Spleen (tissue), 11 donors: ENCODE results near the gene HELQ. TPM values are rescaled to one million over a fixed set of nuclear protein-coding genes. Genes with fewer than 3 reads are reported as not detected.

ENCODE experiments used
- DNase-seq: peaks from one replicate; pipeline ENCODE4 v3.0.0-alpha.2; 2020
- H3K27ac ChIP-seq, 8 donors: fragments of 200-600 bp; sonication (generic) in 7 of 8; 1 replicate in 4 of 8; 2 replicates in 4 of 8; pipeline versions ENCODE4 v1.5.0 to v1.8.0; 2016 to 2021; ENCODE audit warnings: inconsistent platforms in 4 of 8, mild to moderate bottlenecking in 4 of 8, moderate library complexity in 1 of 8
- H3K27me3 ChIP-seq, 7 donors: fragments of 200-600 bp; sonication (generic) in 6 of 7; replicated peaks in 1 of 7; 1 replicate in 4 of 7; 2 replicates in 3 of 7; pipeline versions ENCODE4 v1.5.0 to v1.8.0; 2016 to 2021; ENCODE audit warnings: inconsistent platforms in 3 of 7, mild to moderate bottlenecking in 1 of 7
- H3K36me3 ChIP-seq, 6 donors: fragments of 200-600 bp; sonication (generic) in 5 of 6; 1 replicate in 4 of 6; 2 replicates in 2 of 6; pipeline versions ENCODE4 v1.5.0 to v1.8.0; 2016 to 2021; ENCODE audit warnings: inconsistent platforms in 2 of 6
- H3K4me1 ChIP-seq, 6 donors: fragments of 200-600 bp; sonication (generic) in 5 of 6; 1 replicate in 3 of 6; 2 replicates in 3 of 6; pipeline versions ENCODE4 v1.5.0 to v1.8.0; 2016 to 2021; ENCODE audit warnings: inconsistent platforms in 3 of 6
- H3K4me3 ChIP-seq, 8 donors: fragments of 200-600 bp; sonication (generic) in 7 of 8; 1 replicate in 4 of 8; 2 replicates in 4 of 8; pipeline versions ENCODE4 v1.5.0 to v1.8.0; 2016 to 2021; ENCODE audit warnings: inconsistent platforms in 4 of 8, mild to moderate bottlenecking in 4 of 8, moderate library complexity in 2 of 8
- H3K9me3 ChIP-seq, 8 donors: fragments of 200-600 bp; sonication (generic) in 7 of 8; 1 replicate in 4 of 8; 2 replicates in 4 of 8; pipeline versions ENCODE4 v1.5.0 to v1.8.0; 2016 to 2021; ENCODE audit warnings: inconsistent platforms in 4 of 8
- POLR2A ChIP-seq, 3 donors: fragments of 450-650 bp; IDR thresholded peaks; one replicate each; pipeline ENCODE4 v1.5.1; 2017; ENCODE audit warnings: antibody characterized with exemption in 3 of 3, mild to moderate bottlenecking in 1 of 3
- POLR2AphosphoS5 ChIP-seq, 3 donors: sonication (generic); formaldehyde crosslinking; IDR thresholded peaks; one replicate each; pipeline ENCODE4 v1.5.1; 2017; ENCODE audit warnings: antibody characterized with exemption in 3 of 3
- WGBS, 5 donors: extraction: QIAGEN DNeasy Blood & Tissue Kit in 3 of 5; methylation state at CpG; one replicate each; pipeline versions ENCODE4 v1.1.5 to v1.1.7; 2013 to 2018; 5-methylcytosine and 5-hydroxymethylcytosine counted together
- intact Hi-C: fragments of 100-400 bp; cut with DNase I; formaldehyde crosslinking; loops from one replicate; pipeline ENCODE4 v1.15.0; 2023; ENCODE audit warnings: low total_unique reads
- polyA plus RNA-seq, 3 donors: library from polyadenylated mRNA; stranded (reverse); fragments of 200-250 nt; gene quantifications; one replicate each; pipeline ENCODE4 v1.2.1, GENCODE V29; 2013
- small RNA-seq, 4 donors: library from RNA; depleted of rRNA; stranded (forward); fragments of <200 nt; gene quantifications; one replicate each; pipeline ENCODE3, GENCODE V24; 2016
- total RNA-seq, 7 donors: library from RNA; depleted of rRNA in 3 of 7; stranded (reverse); fragments of >200 nt in 3 of 7; fragmentation: NEBNext Ultra II Directional in 4 of 7; extraction: Animal tissue kit (Norgen Biotek cat#: 25700) in 4 of 7; gene quantifications; one replicate each; pipeline versions ENCODE4 v1.1.0 to v1.2.1, GENCODE V29; 2016 to 2021
- TF ChIP-seq, protein P1 (sequence below), 11 experiments: fragments of 200-600 bp in 7 of 11; fragments of 450-650 bp in 4 of 11; sonication (generic) in 4 of 11; IDR thresholded peaks in 8 of 11; conservative IDR thresholded peaks in 3 of 11; 1 replicate in 7 of 11; 2 replicates in 4 of 11; pipeline versions ENCODE4 v1.4.0 to v1.8.0; 2016 to 2021; ENCODE audit warnings: antibody characterized with exemption in 11 of 11, inconsistent platforms in 4 of 11, mild to moderate bottlenecking in 1 of 11
- donor health status: healthy with polysubstance abuse.
- donor health status: DM: no; HTN: no; CAD: no; lungs with moderate emphysema.
- donor health status: DM: no; HTN: no; CAD: no.
- donor health status: Bipolar disorder and iron deficiency.
- donor health status: healthy.
- donor health status: DM: no; HTN: no; CAD: no.
- donor health status: DM: yes; HTN: yes; CAD: no.

The HELQ gene
- total and polyA plus RNA-seq, 10 donors, result 7.3 to 40.7 (median 24.4) TPM

GRCh38 chr4:83361416-83362103 is 94.1 kb downstream of the HELQ start:
- no peaks in the 10 kb centered on the region for H3K27me3 ChIP-seq
- 85 to 90% (median 88%) methylated on average over 7 of the region's 7 CpGs for WGBS, 5 donors
- H3K36me3 ChIP-seq, result no peaks in the 10 kb centered on the region
- TF ChIP-seq POLR2A (IDR thresholded peaks at IDR 0.05) (no peak), POLR2AphosphoS5 (IDR thresholded peaks at IDR 0.05) (no peak)
- TF ChIP-seq, protein P1, sequence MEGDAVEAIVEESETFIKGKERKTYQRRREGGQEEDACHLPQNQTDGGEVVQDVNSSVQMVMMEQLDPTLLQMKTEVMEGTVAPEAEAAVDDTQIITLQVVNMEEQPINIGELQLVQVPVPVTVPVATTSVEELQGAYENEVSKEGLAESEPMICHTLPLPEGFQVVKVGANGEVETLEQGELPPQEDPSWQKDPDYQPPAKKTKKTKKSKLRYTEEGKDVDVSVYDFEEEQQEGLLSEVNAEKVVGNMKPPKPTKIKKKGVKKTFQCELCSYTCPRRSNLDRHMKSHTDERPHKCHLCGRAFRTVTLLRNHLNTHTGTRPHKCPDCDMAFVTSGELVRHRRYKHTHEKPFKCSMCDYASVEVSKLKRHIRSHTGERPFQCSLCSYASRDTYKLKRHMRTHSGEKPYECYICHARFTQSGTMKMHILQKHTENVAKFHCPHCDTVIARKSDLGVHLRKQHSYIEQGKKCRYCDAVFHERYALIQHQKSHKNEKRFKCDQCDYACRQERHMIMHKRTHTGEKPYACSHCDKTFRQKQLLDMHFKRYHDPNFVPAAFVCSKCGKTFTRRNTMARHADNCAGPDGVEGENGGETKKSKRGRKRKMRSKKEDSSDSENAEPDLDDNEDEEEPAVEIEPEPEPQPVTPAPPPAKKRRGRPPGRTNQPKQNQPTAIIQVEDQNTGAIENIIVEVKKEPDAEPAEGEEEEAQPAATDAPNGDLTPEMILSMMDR (IDR thresholded peaks at IDR 0.05 in 8 of 11, conservative IDR thresholded peaks at IDR 0.05 in 3 of 11), result no peak
- intact Hi-C loops, result no loop called here
- H3K4me3 ChIP-seq, result no peak overlapping the region
- H3K9me3 ChIP-seq, result no peaks in the 10 kb centered on the region
- DNase-seq, result no peak
- no peaks in the 10 kb centered on the region for H3K4me1 ChIP-seq
- H3K27ac ChIP-seq, result no peak overlapping the region

DNA sequence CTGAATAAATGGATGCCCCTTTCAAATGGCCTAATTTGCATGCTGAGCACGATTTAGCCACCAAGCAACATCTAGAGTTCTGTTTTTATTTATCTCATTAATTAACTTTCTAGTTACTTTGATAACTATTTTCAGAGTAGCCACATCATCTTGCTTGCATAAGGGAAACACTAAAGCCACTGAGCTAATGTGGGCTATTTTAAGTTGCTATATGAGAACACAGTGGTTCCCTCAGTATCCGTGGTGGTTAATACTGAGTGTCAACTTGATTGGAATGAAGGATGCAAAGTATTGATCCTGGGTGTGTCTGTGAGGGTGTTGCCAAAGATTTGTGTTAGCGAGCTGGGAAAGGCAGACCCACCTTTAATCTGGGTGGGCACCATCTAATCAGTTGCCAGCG is 95.6 kb downstream of the HELQ start:
- DNase-seq, result no peak
- WGBS, 5 donors, result 82 to 92% (median 86%) methylated on average over 4 of the region's 4 CpGs
- H3K27me3 ChIP-seq, result no peaks in the 10 kb centered on the region
- no peaks in the 10 kb centered on the region for H3K36me3 ChIP-seq
- TF ChIP-seq, protein P1 (IDR thresholded peaks at IDR 0.05 in 8 of 11, conservative IDR thresholded peaks at IDR 0.05 in 3 of 11), result no peak
- no peak for TF ChIP-seq POLR2AphosphoS5 (IDR thresholded peaks at IDR 0.05)
- no peak for TF ChIP-seq POLR2A (IDR thresholded peaks at IDR 0.05)
- intact Hi-C loops, result no loop called here
- H3K9me3 ChIP-seq, result no peaks in the 10 kb centered on the region
- no peak overlapping the region for H3K27ac ChIP-seq
- no peak overlapping the region for H3K4me3 ChIP-seq
- no peaks in the 10 kb centered on the region for H3K4me1 ChIP-seq

GRCh38 chr4:83358410-83358809 is 97.2 kb downstream of the HELQ start:
- intact Hi-C loops, result no loop called here
- Histone ChIP-seq H3K4me3 (no peak overlapping the region), H3K36me3 (no peaks in the 10 kb centered on the region), H3K27me3 (no peaks in the 10 kb centered on the region), H3K9me3 (peaks cover 0 to 7% (median 5%) of the 10 kb centered on the region in 8 donors), H3K27ac (no peak overlapping the region), H3K4me1 (no peaks in the 10 kb centered on the region)
- TF ChIP-seq, protein P1 (IDR thresholded peaks at IDR 0.05 in 8 of 11, conservative IDR thresholded peaks at IDR 0.05 in 3 of 11), result no peak
- no peak for TF ChIP-seq POLR2AphosphoS5 (IDR thresholded peaks at IDR 0.05)
- TF ChIP-seq POLR2A (IDR thresholded peaks at IDR 0.05), result no peak
- no peak for DNase-seq
- WGBS, 5 donors, result 73 to 87% (median 84%) methylated on average over 1 of the region's 1 CpG

Small RNAs within 50 kb of the gene (small RNA-seq; reads per million reads assigned to genes)
- gene AC114781.5, result 0 reads per million in 4 donors

Other genes starting within 250 kb of the HELQ start
- gene COQ2, start 171.0 kb downstream of the HELQ start, total RNA-seq, result 10 to 100 TPM; 16.2 to 26.9 (median 24.1) TPM
- gene COQ2, start 171.0 kb downstream of the HELQ start, polyA plus RNA-seq, result 1 to 10 TPM; 5.4 to 9.1 (median 8.2) TPM
- 10 to 100 TPM; 11.4 to 24.6 (median 13.6) TPM for gene HPSE, start 121.0 kb downstream of the HELQ start, total RNA-seq
- gene HPSE, start 121.0 kb downstream of the HELQ start, polyA plus RNA-seq, result 1 to 10 TPM; 1.3 to 2.1 (median 1.6) TPM
- gene MRPS18C, start 235 bp upstream of the HELQ start, total RNA-seq, result 10 to 100 TPM; 22.7 to 40.7 (median 36.2) TPM
- gene MRPS18C, start 235 bp upstream of the HELQ start, polyA plus RNA-seq, result 10 to 100 TPM; 18.9 to 28.0 (median 23.9) TPM
- 10 to 100 TPM in 6 of 7 donors, 1 to 10 TPM in 1; 9.9 to 18.2 (median 13.1) TPM for gene ABRAXAS1, start 29.3 kb upstream of the HELQ start, total RNA-seq
- 1 to 10 TPM; 5.7 to 8.6 (median 7.1) TPM for gene ABRAXAS1, start 29.3 kb upstream of the HELQ start, polyA plus RNA-seq
- gene GPAT3, start 80.3 kb upstream of the HELQ start, total RNA-seq, result 10 to 100 TPM in 3 of 7 donors, 1 to 10 TPM in 4; 7.5 to 29.1 (median 9.8) TPM
- gene GPAT3, start 80.3 kb upstream of the HELQ start, polyA plus RNA-seq, result 1 to 10 TPM in 2 of 3 donors, under 1 TPM in 1; 0.70 to 1.4 (median 1.1) TPM